ENCODE measurements around the gene PRDM7. TPM values are rescaled to one million over a fixed set of nuclear protein-coding genes. Genes with fewer than 3 reads are reported as not detected.

The PRDM7 gene
- total and polyA plus RNA-seq, 2 experiments from 2014 or later: not detected

DNA sequence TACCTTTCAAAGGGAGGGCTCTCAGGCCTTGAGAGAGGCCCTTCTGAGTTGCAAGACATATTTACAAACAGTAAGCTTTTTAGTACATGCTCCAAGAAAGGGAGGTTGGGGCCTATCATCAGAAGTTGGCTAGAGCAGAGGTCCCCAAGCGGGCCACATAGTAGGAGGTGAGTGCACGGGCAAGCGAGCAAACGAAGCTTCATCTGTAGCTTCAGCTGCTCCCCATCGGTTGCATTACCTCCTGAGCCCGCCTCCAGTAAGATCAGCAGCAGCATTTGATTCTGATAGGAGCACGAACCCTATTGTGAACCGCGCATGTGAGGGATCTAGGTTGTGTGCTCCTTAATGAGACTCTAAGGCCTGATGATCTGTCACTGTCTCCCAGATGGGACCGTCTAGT is 26.2 kb downstream of the PRDM7 start:
- no peak for DNase-seq (ENCODE audit: low read depth in 1 of 2, low spot score in 1 of 2)
- H3K27me3 ChIP-seq: peaks cover 19% of the 10 kb centered on the region
- peaks cover 5% of the 10 kb centered on the region for H3K4me1 ChIP-seq (ENCODE audit: low read depth)
- no peak overlapping the region for H3K27ac ChIP-seq
- no peaks in the 10 kb centered on the region for H3K36me3 ChIP-seq
- no peaks in the 10 kb centered on the region for H3K9me3 ChIP-seq (ENCODE audit: low read depth)
- TF ChIP-seq, protein P1, sequence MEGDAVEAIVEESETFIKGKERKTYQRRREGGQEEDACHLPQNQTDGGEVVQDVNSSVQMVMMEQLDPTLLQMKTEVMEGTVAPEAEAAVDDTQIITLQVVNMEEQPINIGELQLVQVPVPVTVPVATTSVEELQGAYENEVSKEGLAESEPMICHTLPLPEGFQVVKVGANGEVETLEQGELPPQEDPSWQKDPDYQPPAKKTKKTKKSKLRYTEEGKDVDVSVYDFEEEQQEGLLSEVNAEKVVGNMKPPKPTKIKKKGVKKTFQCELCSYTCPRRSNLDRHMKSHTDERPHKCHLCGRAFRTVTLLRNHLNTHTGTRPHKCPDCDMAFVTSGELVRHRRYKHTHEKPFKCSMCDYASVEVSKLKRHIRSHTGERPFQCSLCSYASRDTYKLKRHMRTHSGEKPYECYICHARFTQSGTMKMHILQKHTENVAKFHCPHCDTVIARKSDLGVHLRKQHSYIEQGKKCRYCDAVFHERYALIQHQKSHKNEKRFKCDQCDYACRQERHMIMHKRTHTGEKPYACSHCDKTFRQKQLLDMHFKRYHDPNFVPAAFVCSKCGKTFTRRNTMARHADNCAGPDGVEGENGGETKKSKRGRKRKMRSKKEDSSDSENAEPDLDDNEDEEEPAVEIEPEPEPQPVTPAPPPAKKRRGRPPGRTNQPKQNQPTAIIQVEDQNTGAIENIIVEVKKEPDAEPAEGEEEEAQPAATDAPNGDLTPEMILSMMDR (IDR thresholded peaks at IDR 0.05; ENCODE audit: low read depth, low read length): no peak
- no peak overlapping the region for H3K4me3 ChIP-seq

DNA sequence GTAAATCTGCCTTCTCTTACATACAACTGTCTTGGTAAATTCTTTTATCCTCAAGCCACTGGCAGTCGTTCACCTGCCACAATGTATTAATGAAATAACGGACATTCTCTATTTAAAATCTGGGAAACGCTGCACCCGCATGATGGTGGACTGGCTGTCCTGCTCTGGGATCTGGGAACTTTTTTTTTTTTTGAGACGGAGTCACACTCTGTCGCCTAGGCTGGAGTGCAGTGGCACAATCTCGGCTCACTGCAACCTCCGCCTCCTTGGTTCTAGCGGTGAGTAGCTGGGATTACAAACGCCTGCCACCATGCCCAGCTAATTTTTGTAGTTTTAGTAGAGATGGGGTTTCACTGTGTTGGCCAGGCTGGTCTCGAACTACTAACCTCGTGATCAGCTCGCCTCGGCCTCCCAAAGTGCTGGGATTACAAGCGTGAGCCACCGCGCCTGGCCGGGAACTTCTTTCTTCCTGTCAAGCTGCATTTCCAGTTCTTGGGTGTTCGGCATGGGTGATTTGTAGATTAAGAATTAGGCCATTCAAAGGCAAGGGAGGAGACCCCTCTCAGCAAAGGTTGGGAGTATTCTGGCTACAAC is 28.3 kb downstream of the PRDM7 start:
- Histone ChIP-seq H3K36me3 (no peaks in the 10 kb centered on the region), H3K9me3 (ENCODE audit: low read depth) (no peaks in the 10 kb centered on the region), H3K27me3 (peaks cover 19% of the 10 kb centered on the region), H3K27ac (no peak overlapping the region), H3K4me1 (ENCODE audit: low read depth) (peaks cover 5% of the 10 kb centered on the region), H3K4me3 (no peak overlapping the region)
- no peak for DNase-seq (ENCODE audit: low read depth in 1 of 2, low spot score in 1 of 2)
- TF ChIP-seq, protein P1 (IDR thresholded peaks at IDR 0.05; ENCODE audit: low read depth, low read length): no peak

DNA sequence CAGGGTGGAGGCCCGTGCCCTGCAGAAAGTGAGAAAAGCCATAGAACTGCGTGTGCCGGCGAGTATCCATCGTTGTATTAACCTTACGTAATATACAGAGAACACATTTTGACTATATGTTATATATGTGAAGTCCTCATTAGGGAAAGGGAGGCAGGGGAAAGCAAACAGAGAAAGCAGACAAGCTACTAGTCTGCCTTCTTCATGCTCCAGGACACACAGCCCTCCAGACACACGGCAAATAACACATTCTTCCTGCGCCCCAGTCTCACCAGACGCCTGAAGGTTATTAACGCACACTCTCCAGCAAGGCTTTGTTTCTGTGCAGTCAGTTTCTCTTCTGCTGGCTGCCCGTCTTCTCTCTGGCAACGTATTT is 28.8 kb downstream of the PRDM7 start:
- TF ChIP-seq, protein P1 (IDR thresholded peaks at IDR 0.05; ENCODE audit: low read depth, low read length): no peak
- Histone ChIP-seq H3K9me3 (ENCODE audit: low read depth) (no peaks in the 10 kb centered on the region), H3K4me1 (ENCODE audit: low read depth) (peaks cover 5% of the 10 kb centered on the region), H3K27me3 (peaks cover 19% of the 10 kb centered on the region), H3K4me3 (no peak overlapping the region), H3K27ac (no peak overlapping the region), H3K36me3 (no peaks in the 10 kb centered on the region)
- no peak for DNase-seq (ENCODE audit: low read depth in 1 of 2, low spot score in 1 of 2)

DNA sequence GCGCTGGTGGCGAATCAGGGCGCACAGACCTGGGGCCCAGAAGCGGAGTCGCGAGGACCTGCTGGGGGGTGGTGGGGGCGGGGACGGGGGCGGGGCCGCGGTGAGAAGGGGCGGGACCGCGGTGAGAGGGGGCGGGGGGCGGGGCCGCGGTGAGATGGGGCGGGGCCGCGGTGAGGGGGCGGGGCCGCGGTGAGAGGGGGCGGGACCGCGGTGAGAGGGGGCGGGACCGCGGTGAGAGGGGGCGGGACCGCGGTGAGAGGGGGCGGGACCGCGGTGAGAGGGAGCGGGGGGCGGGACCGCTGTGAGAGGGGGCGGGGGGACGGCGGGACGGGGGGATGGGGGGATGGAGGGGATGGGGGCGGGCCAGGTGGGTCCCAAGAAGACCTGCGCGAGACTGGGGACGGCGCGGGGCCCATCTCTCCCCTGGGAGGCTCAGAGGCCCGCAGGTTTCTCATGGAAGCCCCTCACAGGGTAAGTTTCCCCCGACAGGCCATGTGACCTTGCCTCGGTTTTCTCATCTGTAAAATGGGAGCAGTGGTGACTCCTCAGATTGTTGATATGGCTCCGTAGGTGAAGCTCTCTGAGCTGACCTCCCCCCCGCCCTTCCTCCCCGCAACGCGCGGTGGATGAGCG is 29.3 kb downstream of the PRDM7 start:
- no peak for DNase-seq (ENCODE audit: low read depth in 1 of 2, low spot score in 1 of 2)
- H3K27ac ChIP-seq: no peak overlapping the region
- TF ChIP-seq, protein P1 (IDR thresholded peaks at IDR 0.05; ENCODE audit: low read depth, low read length): no peak
- peaks cover 19% of the 10 kb centered on the region for H3K27me3 ChIP-seq
- peaks cover 5% of the 10 kb centered on the region for H3K4me1 ChIP-seq (ENCODE audit: low read depth)
- no peaks in the 10 kb centered on the region for H3K9me3 ChIP-seq (ENCODE audit: low read depth)
- peak overlapping the region; percentile 11 for H3K4me3 ChIP-seq
- H3K36me3 ChIP-seq: no peaks in the 10 kb centered on the region

DNA sequence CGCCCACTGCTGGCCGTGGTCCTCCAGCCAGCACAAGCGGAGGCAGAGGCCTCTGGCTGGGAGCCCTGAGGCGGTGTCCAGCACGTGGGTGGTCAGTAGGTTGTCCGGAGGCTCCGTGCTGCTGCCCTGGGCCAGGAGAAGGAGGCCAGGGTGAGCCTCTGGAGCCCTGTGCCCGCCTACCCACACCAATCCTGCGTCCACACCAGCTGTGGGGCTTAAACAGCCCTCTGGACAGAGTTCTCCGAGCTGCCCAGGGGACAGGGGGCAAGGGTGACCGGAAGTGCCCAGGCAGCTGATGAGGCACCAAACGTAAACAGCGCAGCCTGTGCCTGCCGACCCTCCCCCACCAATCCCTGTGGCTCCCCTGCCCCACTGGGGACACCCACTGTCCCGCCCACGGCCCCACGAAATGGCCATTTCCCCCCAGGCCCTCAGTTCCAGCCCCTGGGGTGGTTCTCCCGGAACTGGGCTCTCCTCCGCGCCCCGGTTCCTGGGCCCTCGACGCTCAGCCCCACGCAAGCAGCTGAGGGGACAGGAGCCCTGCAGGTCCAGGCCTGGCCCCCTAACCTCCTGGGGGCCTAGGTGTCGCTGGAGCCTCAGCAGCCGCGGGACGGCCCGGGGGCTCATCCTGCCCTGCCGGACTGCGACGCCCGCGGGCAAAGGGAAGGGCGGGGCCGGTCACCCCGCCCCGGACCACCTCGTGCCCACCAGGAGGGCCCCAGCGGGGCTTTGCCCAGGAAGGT is 30.0 kb downstream of the PRDM7 start:
- TF ChIP-seq, protein P1 (IDR thresholded peaks at IDR 0.05; ENCODE audit: low read depth, low read length): no peak
- peak; percentile 54 to 86 for DNase-seq (ENCODE audit: low read depth in 1 of 2, low spot score in 1 of 2)

More for the DNA sequence above, 30.0 kb downstream of the PRDM7 start:
- H3K27me3 ChIP-seq: peaks cover 19% of the 10 kb centered on the region
- H3K9me3 ChIP-seq (ENCODE audit: low read depth): no peaks in the 10 kb centered on the region
- H3K4me1 ChIP-seq (ENCODE audit: low read depth): peaks cover 5% of the 10 kb centered on the region
- peak overlapping the region; percentile 11 for H3K4me3 ChIP-seq
- no peaks in the 10 kb centered on the region for H3K36me3 ChIP-seq
- no peak overlapping the region for H3K27ac ChIP-seq

Data from cardiac muscle cell (in vitro differentiated cells and primary cell).